Endothelial cell of umbilical vein (primary cell): ENCODE data around the gene KCTD17. TPM values are rescaled to one million over a fixed set of nuclear protein-coding genes. Genes with fewer than 3 reads are reported as not detected.

ENCODE experiments used
- BruUV-seq: library from RNA; stranded (reverse); fragments of 400-500 nt; replicated peaks from 2 replicates; lab custom pipeline; 2021; lab: Mats Ljungman, UMichigan
- CTCF ChIA-PET: fragments of 300-600, 350-600 bp; sonication (Branson Sonifier 250); formaldehyde crosslinking; loops from one replicate; lab custom pipeline; 2021; ENCODE audit warnings: antibody characterized with exemption, inconsistent platforms; lab: Charles Lee
- POLR2A ChIA-PET: fragments of 300-600, 350-600 bp; sonication (Branson Sonifier 250); formaldehyde crosslinking; loops from one replicate; lab custom pipeline; 2021; ENCODE audit warnings: antibody characterized with exemption, inconsistent platforms; lab: Charles Lee
- DNase-seq: peaks from one replicate; pipeline ENCODE4 v3.0.0-alpha.2; 2011; ENCODE audit warnings: low read depth, low spot score
- FAIRE-seq: peaks from 2 replicates; lab custom pipeline; 2011; peaks lifted over from hg19 to GRCh38; lab: Jason Lieb, UNC
- H2AFZ ChIP-seq: 2 replicates; pipeline ENCODE4 v1.6.0; 2012; ENCODE audit warnings: low read depth, low read length, control low read depth, inconsistent platforms
- H3K27ac ChIP-seq: 2 replicates; pipeline ENCODE4 v1.5.1; 2011; ENCODE audit warnings: low read depth, mild to moderate bottlenecking, control low read depth, low read length, moderate library complexity; ENCODE audit not compliant: insufficient read depth
- H3K27me3 ChIP-seq, 2 experiments: 2 replicates each; pipeline versions ENCODE4 v1.6.0 to v1.6.1; 2011; ENCODE audit warnings: low read length in 2 of 2, mixed read lengths in 1 of 2; ENCODE audit not compliant: control insufficient read depth in 2 of 2, insufficient read depth in 2 of 2
- H3K36me3 ChIP-seq, 2 experiments: 2 replicates in 1 of 2; 3 replicates in 1 of 2; pipeline ENCODE4 v1.5.1; 2011; ENCODE audit warnings: low read length in 2 of 2, mild to moderate bottlenecking in 1 of 2, moderate library complexity in 1 of 2; ENCODE audit not compliant: control insufficient read depth in 2 of 2, insufficient read depth in 2 of 2; ENCODE audit errors: extremely low read depth in 1 of 2
- H3K4me1 ChIP-seq: 3 replicates; pipeline ENCODE4 v1.5.1; 2011; ENCODE audit warnings: mild to moderate bottlenecking, low read length; ENCODE audit not compliant: control insufficient read depth, insufficient read depth; ENCODE audit errors: extremely low read depth
- H3K4me2 ChIP-seq: 2 replicates; pipeline ENCODE4 v1.6.1; 2011; ENCODE audit warnings: low read length, control low read depth, mixed read lengths; ENCODE audit not compliant: insufficient read depth
- H3K4me3 ChIP-seq, 3 experiments: fragments of 200-600 bp in 1 of 3; sonication (generic), shearing (Covaris generic) in 1 of 3; replicated peaks in 1 of 3; 2 replicates each; pipeline ENCODE4 v1.5.1; 2011 to 2016; ENCODE audit warnings: control low read depth in 3 of 3, low read length in 3 of 3, mild to moderate bottlenecking in 2 of 3, inconsistent platforms in 1 of 3, low read depth in 1 of 3, moderate library complexity in 1 of 3; ENCODE audit not compliant: insufficient read depth in 1 of 3
- H3K79me2 ChIP-seq: 2 replicates; pipeline ENCODE4 v1.6.0; 2012; ENCODE audit warnings: low read length, inconsistent platforms; ENCODE audit not compliant: control insufficient read depth, insufficient read depth
- H3K9ac ChIP-seq: replicated peaks from 2 replicates; pipeline ENCODE3; 2011; ENCODE audit warnings: low read length, control low read depth; ENCODE audit not compliant: insufficient read depth; ENCODE audit errors: extremely low read depth
- H3K9me1 ChIP-seq: replicated peaks from 3 replicates; pipeline ENCODE4 v1.6.0; 2011; ENCODE audit warnings: mild to moderate bottlenecking, low read length; ENCODE audit not compliant: control insufficient read depth, insufficient read depth; ENCODE audit errors: extremely low read depth
- H3K9me3 ChIP-seq: replicated peaks from 2 replicates; pipeline ENCODE4 v1.5.1; 2012; ENCODE audit warnings: low read length, inconsistent platforms; ENCODE audit not compliant: control insufficient read depth, insufficient read depth
- H4K20me1 ChIP-seq: replicated peaks from 2 replicates; pipeline ENCODE3; 2011; ENCODE audit warnings: mild to moderate bottlenecking, low read length; ENCODE audit not compliant: control insufficient read depth, insufficient read depth; ENCODE audit errors: extremely low read depth
- MYC ChIP-seq: IDR thresholded peaks from one replicate; pipeline ENCODE4 v1.6.1; 2011; ENCODE audit warnings: mild to moderate bottlenecking, low read depth, low read length
- POLR2A ChIP-seq: IDR thresholded peaks from 2 replicates; pipeline ENCODE4 v1.6.1; 2012; ENCODE audit warnings: low read depth, mild to moderate bottlenecking, control low read depth, low read length
- dilution Hi-C: fragments of 300-500 bp; cut with MboI; formaldehyde crosslinking; loops from one replicate; pipeline ENCODE4 v1.15.0; 2019; ENCODE audit warnings: low sequenced_read_pairs; ENCODE audit not compliant: extremely low pct_ligation_motif_present
- intact Hi-C: fragments of 100-400 bp; cut with micrococcal nuclease; formaldehyde crosslinking; loops from one replicate; pipeline ENCODE4 v1.10.0; 2022
- polyA plus RNA-seq, 4 experiments: library from polyadenylated mRNA; depleted of rRNA in 3 of 4; stranded (reverse) in 3 of 4; unstranded in 1 of 4; fragments of >200 nt; gene quantifications; 2 replicates each; pipeline versions ENCODE4 v1.2.1 to v1.2.3, GENCODE V29; 2011 to 2012; ENCODE audit warnings: missing spikeins in 1 of 4
- total RNA-seq: library from RNA; stranded (reverse); gene quantifications from 2 replicates; pipeline ENCODE4 v1.2.3, GENCODE V29; 2021
- TF ChIP-seq, protein P1 (sequence below): IDR thresholded peaks from 2 replicates; pipeline ENCODE4 v1.6.1; 2011; ENCODE audit not compliant: insufficient read depth, insufficient read length
- TF ChIP-seq, protein P2 (sequence below), 2 donors: IDR thresholded peaks; 1 replicate in 1 of 2; 2 replicates in 1 of 2; pipeline ENCODE4 v1.5.1; 2011; ENCODE audit warnings: low read length in 2 of 2, mild to moderate bottlenecking in 2 of 2, moderate library complexity in 2 of 2, control low read depth in 1 of 2, inconsistent platforms in 1 of 2, low read depth in 1 of 2; ENCODE audit not compliant: insufficient read depth in 1 of 2; ENCODE audit errors: extremely low read depth in 1 of 2

Gene KCTD17
- total and polyA plus RNA-seq, 2 donors (not counting 3 experiments of a cell fraction or from before 2014, with no cell fraction given), result 59.2 to 73.0 TPM

DNA sequence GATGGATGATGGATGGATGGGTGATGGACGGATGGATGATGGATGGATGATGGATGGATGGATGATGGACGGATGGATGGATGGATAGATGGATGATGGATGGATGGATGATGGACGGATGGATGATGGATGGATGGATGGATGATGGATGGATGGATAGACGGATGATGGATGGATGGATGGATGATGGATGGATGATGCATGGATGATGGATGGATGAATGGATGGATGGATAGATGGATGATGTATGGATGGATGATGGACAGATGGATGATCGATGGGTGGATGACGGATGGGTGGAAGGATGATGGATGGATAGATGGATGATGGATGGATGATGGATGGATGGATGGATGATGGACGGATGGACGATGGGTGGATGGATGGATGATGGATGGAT is 21.1 kb downstream of the KCTD17 start:
- no peaks in the 10 kb centered on the region for H4K20me1 ChIP-seq
- no peak for TF ChIP-seq POLR2A
- TF ChIP-seq, protein P1, sequence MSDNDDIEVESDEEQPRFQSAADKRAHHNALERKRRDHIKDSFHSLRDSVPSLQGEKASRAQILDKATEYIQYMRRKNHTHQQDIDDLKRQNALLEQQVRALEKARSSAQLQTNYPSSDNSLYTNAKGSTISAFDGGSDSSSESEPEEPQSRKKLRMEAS, result no peak
- no peak for TF ChIP-seq MYC
- no peaks in the 10 kb centered on the region for H3K9me1 ChIP-seq
- dilution Hi-C loops (no loop called here), intact Hi-C loops (no loop called here)
- FAIRE-seq (no peak), DNase-seq (no peak)
- no peak overlapping the region for H3K9ac ChIP-seq
- H3K27ac ChIP-seq, result no peak overlapping the region
- peaks cover 15 to 19% of the 10 kb centered on the region in 2 experiments for H3K27me3 ChIP-seq
- no peak overlapping the region for H3K4me2 ChIP-seq
- no peaks in the 10 kb centered on the region for H3K9me3 ChIP-seq
- H3K36me3 ChIP-seq, result no peaks in the 10 kb centered on the region
- no peak overlapping the region for H2AFZ ChIP-seq
- no TSS peak for BruUV-seq
- no peaks in the 10 kb centered on the region for H3K79me2 ChIP-seq
- H3K4me3 ChIP-seq, result no peak overlapping the region
- POLR2A ChIA-PET, result no interaction called here
- CTCF ChIA-PET, result no interaction called here
- H3K4me1 ChIP-seq, result no peaks in the 10 kb centered on the region

DNA sequence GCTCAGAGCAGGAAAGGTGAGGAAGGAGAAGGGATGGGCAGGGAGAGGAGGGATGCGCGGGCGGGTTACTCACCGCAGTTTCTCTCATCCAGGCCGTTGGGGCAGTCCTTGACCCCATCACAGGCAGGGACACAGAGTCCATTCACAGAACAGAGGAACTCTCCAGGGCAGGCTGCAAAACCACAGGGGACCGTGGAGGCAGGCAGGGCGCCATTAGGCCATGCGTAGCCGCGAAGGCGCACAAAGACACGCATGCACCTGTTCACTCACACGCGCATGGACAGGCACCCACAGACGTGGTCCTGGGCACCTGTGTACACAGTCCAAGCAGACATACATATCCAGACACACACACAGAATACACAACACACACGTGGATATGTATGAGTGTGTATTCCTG is 23.0 kb downstream of the KCTD17 start:
- Histone ChIP-seq H3K4me2 (no peak overlapping the region), H3K4me1 (peaks cover 5% of the 10 kb centered on the region), H3K27ac (no peak overlapping the region), H3K9me1 (no peaks in the 10 kb centered on the region), H3K4me3 (no peak overlapping the region), H3K9ac (no peak overlapping the region), H3K9me3 (no peaks in the 10 kb centered on the region), H3K79me2 (no peaks in the 10 kb centered on the region), H2AFZ (no peak overlapping the region), H3K36me3 (no peaks in the 10 kb centered on the region), H3K27me3 (peaks cover 6 to 11% of the 10 kb centered on the region in 2 experiments), H4K20me1 (no peaks in the 10 kb centered on the region)
- dilution Hi-C loops (no loop called here), intact Hi-C loops (no loop called here)
- no TSS peak for BruUV-seq
- DNase-seq, result no peak
- POLR2A ChIA-PET, result no interaction called here
- CTCF ChIA-PET, result no interaction called here
- TF ChIP-seq MYC, result no peak
- TF ChIP-seq, protein P2, sequence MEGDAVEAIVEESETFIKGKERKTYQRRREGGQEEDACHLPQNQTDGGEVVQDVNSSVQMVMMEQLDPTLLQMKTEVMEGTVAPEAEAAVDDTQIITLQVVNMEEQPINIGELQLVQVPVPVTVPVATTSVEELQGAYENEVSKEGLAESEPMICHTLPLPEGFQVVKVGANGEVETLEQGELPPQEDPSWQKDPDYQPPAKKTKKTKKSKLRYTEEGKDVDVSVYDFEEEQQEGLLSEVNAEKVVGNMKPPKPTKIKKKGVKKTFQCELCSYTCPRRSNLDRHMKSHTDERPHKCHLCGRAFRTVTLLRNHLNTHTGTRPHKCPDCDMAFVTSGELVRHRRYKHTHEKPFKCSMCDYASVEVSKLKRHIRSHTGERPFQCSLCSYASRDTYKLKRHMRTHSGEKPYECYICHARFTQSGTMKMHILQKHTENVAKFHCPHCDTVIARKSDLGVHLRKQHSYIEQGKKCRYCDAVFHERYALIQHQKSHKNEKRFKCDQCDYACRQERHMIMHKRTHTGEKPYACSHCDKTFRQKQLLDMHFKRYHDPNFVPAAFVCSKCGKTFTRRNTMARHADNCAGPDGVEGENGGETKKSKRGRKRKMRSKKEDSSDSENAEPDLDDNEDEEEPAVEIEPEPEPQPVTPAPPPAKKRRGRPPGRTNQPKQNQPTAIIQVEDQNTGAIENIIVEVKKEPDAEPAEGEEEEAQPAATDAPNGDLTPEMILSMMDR (IDR thresholded peaks at IDR 0.05; ENCODE audit: extremely low read depth in 1 of 2, insufficient read depth in 1 of 2, low read depth in 1 of 2, low read length in 2 of 2), result no peak
- FAIRE-seq, result no peak
